ENCODE data around the gene C16orf92.
A peak's percentile ranks its signal among the peaks of the same experiment; 100 is the strongest.

The C16orf92 gene

GRCh38 chr16:29989111-29989858, 33.7 kb upstream of the C16orf92 start:
- Histone ChIP-seq H3K9ac (ENCODE audit: low read depth in 1 of 2, low read length in 2 of 2) (no peak overlapping the region), H3K36me3 (ENCODE audit: control insufficient read depth in 1 of 2, insufficient read depth in 2 of 2, low read length in 2 of 2) (peaks cover 54 to 82% of the 10 kb centered on the region in 2 donors), H3K9me3 (ENCODE audit: control insufficient read depth in 1 of 2, low read length in 2 of 2) (no peaks in the 10 kb centered on the region), H3K27ac (ENCODE audit: low read depth, low read length) (no peak overlapping the region), H3K4me3 (ENCODE audit: low read depth in 1 of 2, low read length in 2 of 2) (no peak overlapping the region), H3K4me1 (ENCODE audit: control insufficient read depth in 1 of 2, insufficient read depth in 2 of 2, low read length in 2 of 2) (peaks cover 4 to 8% of the 10 kb centered on the region in 2 donors), H3K27me3 (ENCODE audit: control insufficient read depth in 1 of 2, insufficient read depth in 2 of 2, low read length in 2 of 2) (no peaks in the 10 kb centered on the region)

- peaks cover 12 to 15% of the 10 kb centered on the region in 2 donors for H3K4me1 ChIP-seq (ENCODE audit: control insufficient read depth in 1 of 2, insufficient read depth in 2 of 2, low read length in 2 of 2)
- no peak overlapping the region for H3K27ac ChIP-seq (ENCODE audit: low read depth, low read length)
- no peak overlapping the region for H3K9ac ChIP-seq (ENCODE audit: low read depth in 1 of 2, low read length in 2 of 2)
- H3K4me3 ChIP-seq (ENCODE audit: low read depth in 1 of 2, low read length in 2 of 2) = no peak overlapping the region
- peaks cover 48 to 75% of the 10 kb centered on the region in 2 donors for H3K36me3 ChIP-seq (ENCODE audit: control insufficient read depth in 1 of 2, insufficient read depth in 2 of 2, low read length in 2 of 2)
- H3K9me3 ChIP-seq (ENCODE audit: control insufficient read depth in 1 of 2, low read length in 2 of 2) = no peaks in the 10 kb centered on the region
- H3K27me3 ChIP-seq (ENCODE audit: control insufficient read depth in 1 of 2, insufficient read depth in 2 of 2, low read length in 2 of 2) = no peaks in the 10 kb centered on the region
Measured at GRCh38 chr16:29990034-29990433, 33.0 kb upstream of the C16orf92 start.

GRCh38 chr16:29990883-29991570, 32.0 kb upstream of the C16orf92 start:
- Histone ChIP-seq H3K4me3 (ENCODE audit: low read depth in 1 of 2, low read length in 2 of 2) (no peak overlapping the region), H3K4me1 (ENCODE audit: control insufficient read depth in 1 of 2, insufficient read depth in 2 of 2, low read length in 2 of 2) (peaks cover 12 to 16% of the 10 kb centered on the region in 2 donors), H3K27me3 (ENCODE audit: control insufficient read depth in 1 of 2, insufficient read depth in 2 of 2, low read length in 2 of 2) (no peaks in the 10 kb centered on the region), H3K36me3 (ENCODE audit: control insufficient read depth in 1 of 2, insufficient read depth in 2 of 2, low read length in 2 of 2) (peaks cover 39 to 65% of the 10 kb centered on the region in 2 donors), H3K27ac (ENCODE audit: low read depth, low read length) (no peak overlapping the region), H3K9me3 (ENCODE audit: control insufficient read depth in 1 of 2, low read length in 2 of 2) (no peaks in the 10 kb centered on the region), H3K9ac (ENCODE audit: low read depth in 1 of 2, low read length in 2 of 2) (no peak overlapping the region)

- H3K9me3 ChIP-seq (ENCODE audit: control insufficient read depth in 1 of 2, low read length in 2 of 2) = no peaks in the 10 kb centered on the region
- H3K4me1 ChIP-seq (ENCODE audit: control insufficient read depth in 1 of 2, insufficient read depth in 2 of 2, low read length in 2 of 2) = peaks cover 15 to 16% of the 10 kb centered on the region in 2 donors
- H3K4me3 ChIP-seq (ENCODE audit: low read depth in 1 of 2, low read length in 2 of 2) = no peak overlapping the region
- H3K36me3 ChIP-seq (ENCODE audit: control insufficient read depth in 1 of 2, insufficient read depth in 2 of 2, low read length in 2 of 2) = peaks cover 34 to 60% of the 10 kb centered on the region in 2 donors
- H3K27me3 ChIP-seq (ENCODE audit: control insufficient read depth in 1 of 2, insufficient read depth in 2 of 2, low read length in 2 of 2) = no peaks in the 10 kb centered on the region
- H3K9ac ChIP-seq (ENCODE audit: low read depth in 1 of 2, low read length in 2 of 2) = no peak overlapping the region
- no peak overlapping the region for H3K27ac ChIP-seq (ENCODE audit: low read depth, low read length)
Measured at GRCh38 chr16:29991571-29991904, 31.5 kb upstream of the C16orf92 start.

GRCh38 chr16:29992344-29992967, 30.5 kb upstream of the C16orf92 start:
- no peaks in the 10 kb centered on the region for H3K27me3 ChIP-seq (ENCODE audit: control insufficient read depth in 1 of 2, insufficient read depth in 2 of 2, low read length in 2 of 2)
- H3K27ac ChIP-seq (ENCODE audit: low read depth, low read length) = no peak overlapping the region
- peaks cover 30 to 56% of the 10 kb centered on the region in 2 donors for H3K36me3 ChIP-seq (ENCODE audit: control insufficient read depth in 1 of 2, insufficient read depth in 2 of 2, low read length in 2 of 2)
- no peak overlapping the region for H3K9ac ChIP-seq (ENCODE audit: low read depth in 1 of 2, low read length in 2 of 2)
- no peaks in the 10 kb centered on the region for H3K9me3 ChIP-seq (ENCODE audit: control insufficient read depth in 1 of 2, low read length in 2 of 2)
- peaks cover 22% of the 10 kb centered on the region in 2 donors for H3K4me1 ChIP-seq (ENCODE audit: control insufficient read depth in 1 of 2, insufficient read depth in 2 of 2, low read length in 2 of 2)
- H3K4me3 ChIP-seq (ENCODE audit: low read depth in 1 of 2, low read length in 2 of 2) = no peak overlapping the region

- Histone ChIP-seq H3K36me3 (ENCODE audit: control insufficient read depth in 1 of 2, insufficient read depth in 2 of 2, low read length in 2 of 2) (peaks cover 24 to 52% of the 10 kb centered on the region in 2 donors), H3K27ac (ENCODE audit: low read depth, low read length) (no peak overlapping the region)
Measured at GRCh38 chr16:29993191-29993902, 29.7 kb upstream of the C16orf92 start.

GRCh38 chr16:29993903-29994599, 28.9 kb upstream of the C16orf92 start:
- no peak overlapping the region for H3K9ac ChIP-seq (ENCODE audit: low read depth in 1 of 2, low read length in 2 of 2)
- H3K27ac ChIP-seq (ENCODE audit: low read depth, low read length) = no peak overlapping the region
- H3K4me1 ChIP-seq (ENCODE audit: control insufficient read depth in 1 of 2, insufficient read depth in 2 of 2, low read length in 2 of 2) = peaks cover 22% of the 10 kb centered on the region in 2 donors
- H3K4me3 ChIP-seq (ENCODE audit: low read depth in 1 of 2, low read length in 2 of 2) = peak overlapping the region; percentile 97
- H3K9me3 ChIP-seq (ENCODE audit: control insufficient read depth in 1 of 2, low read length in 2 of 2) = no peaks in the 10 kb centered on the region
- no peaks in the 10 kb centered on the region for H3K27me3 ChIP-seq (ENCODE audit: control insufficient read depth in 1 of 2, insufficient read depth in 2 of 2, low read length in 2 of 2)
- H3K36me3 ChIP-seq (ENCODE audit: control insufficient read depth in 1 of 2, insufficient read depth in 2 of 2, low read length in 2 of 2) = peaks cover 17 to 46% of the 10 kb centered on the region in 2 donors

More at GRCh38 chr16:29993191-29993902, 29.7 kb upstream of the C16orf92 start:
- Histone ChIP-seq H3K9me3 (ENCODE audit: control insufficient read depth in 1 of 2, low read length in 2 of 2) (no peaks in the 10 kb centered on the region), H3K4me3 (ENCODE audit: low read depth in 1 of 2, low read length in 2 of 2) (no peak overlapping the region), H3K4me1 (ENCODE audit: control insufficient read depth in 1 of 2, insufficient read depth in 2 of 2, low read length in 2 of 2) (peaks cover 22% of the 10 kb centered on the region in 2 donors), H3K9ac (ENCODE audit: low read depth in 1 of 2, low read length in 2 of 2) (no peak overlapping the region), H3K27me3 (ENCODE audit: control insufficient read depth in 1 of 2, insufficient read depth in 2 of 2, low read length in 2 of 2) (no peaks in the 10 kb centered on the region)

GRCh38 chr16:29994600-29995323, 28.2 kb upstream of the C16orf92 start:
- peak overlapping the region; percentile 97 for H3K4me3 ChIP-seq (ENCODE audit: low read depth in 1 of 2, low read length in 2 of 2)
- H3K27me3 ChIP-seq (ENCODE audit: control insufficient read depth in 1 of 2, insufficient read depth in 2 of 2, low read length in 2 of 2) = no peaks in the 10 kb centered on the region
- peaks cover 22% of the 10 kb centered on the region in 2 donors for H3K4me1 ChIP-seq (ENCODE audit: control insufficient read depth in 1 of 2, insufficient read depth in 2 of 2, low read length in 2 of 2)
- peak overlapping the region; percentile 50 to 95 for H3K9ac ChIP-seq (ENCODE audit: low read depth in 1 of 2, low read length in 2 of 2)
- no peaks in the 10 kb centered on the region for H3K9me3 ChIP-seq (ENCODE audit: control insufficient read depth in 1 of 2, low read length in 2 of 2)
- peaks cover 12 to 45% of the 10 kb centered on the region in 2 donors for H3K36me3 ChIP-seq (ENCODE audit: control insufficient read depth in 1 of 2, insufficient read depth in 2 of 2, low read length in 2 of 2)
- H3K27ac ChIP-seq (ENCODE audit: low read depth, low read length) = peak overlapping the region; percentile 97

- Histone ChIP-seq H3K27ac (ENCODE audit: low read depth, low read length) (peak within 1 kb of the TSS; percentile 97), H3K4me3 (ENCODE audit: low read depth in 1 of 2, low read length in 2 of 2) (peak within 1 kb of the TSS; percentile 97), H3K27me3 (ENCODE audit: control insufficient read depth in 1 of 2, insufficient read depth in 2 of 2, low read length in 2 of 2) (no peaks in the 10 kb centered on the region), H3K9me3 (ENCODE audit: control insufficient read depth in 1 of 2, low read length in 2 of 2) (no peaks in the 10 kb centered on the region), H3K4me1 (ENCODE audit: control insufficient read depth in 1 of 2, insufficient read depth in 2 of 2, low read length in 2 of 2) (peaks cover 22% of the 10 kb centered on the region in 2 donors), H3K36me3 (ENCODE audit: control insufficient read depth in 1 of 2, insufficient read depth in 2 of 2, low read length in 2 of 2) (peaks cover 9 to 47% of the 10 kb centered on the region in 2 donors), H3K9ac (ENCODE audit: low read depth in 1 of 2, low read length in 2 of 2) (peak within 1 kb of the TSS; percentile 82 to 95)
Measured at GRCh38 chr16:29995324-29995910, 27.6 kb upstream of the C16orf92 start, which contains the start of gene HIRIP3. Gene HIRIP3, minus strand, starts transcription at chr16:29995617. Its CDS starts 12 bp downstream, at chr16:29995605.

Measured in duodenal mucosa (tissue), 2 donors.